Adrenal gland (tissue), 5 donors: ENCODE data around the gene PPARGC1A.

Experiments used
- CTCF ChIP-seq, 6 experiments: fragments of 450-650 bp in 4 of 6; fragments of 200-600 bp in 2 of 6; sonication (generic) in 1 of 6; IDR thresholded peaks; 1 replicate in 5 of 6; 2 replicates in 1 of 6; pipeline versions ENCODE4 v1.5.1 to v1.8.0; 2016 to 2021; ENCODE audit warnings: antibody characterized with exemption in 6 of 6, mild to moderate bottlenecking in 2 of 6, moderate library complexity in 1 of 6
- POLR2A ChIP-seq, 2 donors: fragments of 450-650 bp; IDR thresholded peaks; one replicate each; pipeline ENCODE4 v1.6.1; 2017; ENCODE audit warnings: antibody characterized with exemption in 2 of 2, mild to moderate bottlenecking in 2 of 2, moderate library complexity in 1 of 2
- donor health status: DM: no; HTN: no; CAD: no.

DNA sequence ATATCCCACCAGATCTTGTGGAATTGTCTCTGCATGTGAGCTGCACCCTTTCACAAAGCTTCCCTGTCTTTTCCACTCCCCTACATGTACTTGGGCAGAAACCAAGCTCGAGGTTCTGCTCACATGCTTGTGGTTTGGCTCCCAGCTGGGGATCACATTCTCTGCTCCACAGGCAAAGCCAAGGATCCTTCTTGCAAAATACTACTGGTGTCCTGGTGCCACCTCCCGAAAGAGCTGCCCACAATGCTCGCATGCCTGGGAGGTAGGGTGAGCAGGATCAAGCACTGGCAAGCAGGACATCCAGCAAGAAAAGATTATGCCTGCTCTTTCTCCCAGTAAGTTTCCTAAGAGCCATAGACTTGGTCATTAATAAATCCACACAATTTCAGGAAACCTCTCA lies 45.1 kb upstream of the PPARGC1A start:
- TF ChIP-seq POLR2A (IDR thresholded peaks at IDR 0.05) (peak in 1 of 2 donors; percentile 21), CTCF (IDR thresholded peaks at IDR 0.05) (no peak)
